ENCODE results near the gene CFAP97.
"Not testable (repeated sequence)": the region's sequence is repeated elsewhere in the genome, so short reads cannot be mapped to it uniquely, and the experiment has no call there.

DNA sequence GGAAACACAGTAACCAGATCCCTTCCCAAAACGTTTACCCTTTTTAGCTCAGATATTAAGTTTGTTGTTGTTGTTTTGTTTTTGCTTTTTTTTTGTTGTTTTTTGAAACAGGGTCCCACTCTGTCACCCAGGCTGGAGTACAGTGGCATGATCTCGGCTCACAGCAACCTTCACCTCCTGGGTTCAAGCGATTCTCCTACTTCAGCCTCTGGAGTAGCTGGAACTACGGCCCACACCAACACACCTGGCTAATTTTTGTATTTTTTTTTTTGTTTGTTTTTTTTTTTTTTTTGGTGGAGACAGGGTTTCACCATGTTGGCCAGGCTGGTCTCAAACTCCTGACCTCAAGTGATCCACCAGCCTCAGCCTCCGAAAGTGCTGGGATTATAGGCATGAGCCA, 84.3 kb downstream of the CFAP97 start:
- not testable (repeated sequence) for TF ChIP-seq EZH2 (IDR thresholded peaks at IDR 0.05); POLR2AphosphoS5 (IDR thresholded peaks at IDR 0.05; ENCODE audit: borderline replicate concordance, low read depth, low read length)
